Measurements from ENCODE around the gene HHATL. TPM values are rescaled to one million over a fixed set of nuclear protein-coding genes. Genes with fewer than 3 reads are reported as not detected.

The HHATL gene
- 1 to 10 TPM in 2 of 4 donors, under 1 TPM in 2; 0.13 to 5.4 (median 1.2) TPM for polyA plus RNA-seq
- long read RNA-seq, donor 1: 0 reads
- long read RNA-seq, donor 2: 0 reads
- long read RNA-seq, donor 3: 0 reads
- long read RNA-seq, donor 4: 0 reads
- long read RNA-seq, donor 5: 0 reads
- long read RNA-seq, donor 6: 0 reads
- long read RNA-seq, donor 7: 0 reads
- long read RNA-seq, donor 8, partial matches to known transcripts: 0 of 1 reads
- long read RNA-seq, donor 8, other reads (novel, unspliced or antisense): 0 of 1 reads
- long read RNA-seq, donor 9: 0 reads
- long read RNA-seq, donor 10: 0 reads

- Histone ChIP-seq H3K27ac (ENCODE audit: low read depth in 1 of 3, low read length in 2 of 3) (no peak within 1 kb of the TSS), H3K4me1 (ENCODE audit: control insufficient read depth in 3 of 3, insufficient read depth in 2 of 3, low read depth in 1 of 3, low read length in 2 of 3) (no peaks in the 10 kb centered on the region), H3K9me3 (ENCODE audit: control insufficient read depth in 2 of 2, insufficient read depth in 1 of 2, low read depth in 1 of 2, low read length in 1 of 2) (no peaks in the 10 kb centered on the region), H3K36me3 (ENCODE audit: control insufficient read depth in 3 of 3, insufficient read depth in 2 of 3, low read depth in 1 of 3, low read length in 3 of 3) (no peaks in the 10 kb centered on the region), H3K4me3 (ENCODE audit: low read depth in 1 of 3, low read length in 3 of 3) (no peak within 1 kb of the TSS), H3K27me3 (ENCODE audit: control insufficient read depth in 3 of 3, insufficient read depth in 3 of 3, low read length in 3 of 3) (peaks cover 0 to 3% (median 0%) of the 10 kb centered on the region in 3 donors)
- 64 to 80% (median 73%) methylated on average over 20 to 21 of the region's 21 CpGs for WGBS, 3 donors
- FAIRE-seq: no peak
- DNase-seq: no peak
Observed at GRCh38 chr3:42702066-42702951, at the start of gene HHATL. HHATL (minus strand) TSS chr3:42702798; CDS start chr3:42700826, 1,972 bp downstream.

- no peak for DNase-seq
- Histone ChIP-seq H3K4me1 (ENCODE audit: control insufficient read depth in 3 of 3, insufficient read depth in 2 of 3, low read depth in 1 of 3, low read length in 2 of 3) (peaks cover 0 to 11% (median 4%) of the 10 kb centered on the region in 3 donors), H3K36me3 (ENCODE audit: control insufficient read depth in 3 of 3, insufficient read depth in 2 of 3, low read depth in 1 of 3, low read length in 3 of 3) (no peaks in the 10 kb centered on the region), H3K9me3 (ENCODE audit: control insufficient read depth in 2 of 2, insufficient read depth in 1 of 2, low read depth in 1 of 2, low read length in 1 of 2) (peaks cover 0 to under 1% of the 10 kb centered on the region in 2 donors), H3K27me3 (ENCODE audit: control insufficient read depth in 3 of 3, insufficient read depth in 3 of 3, low read length in 3 of 3) (no peaks in the 10 kb centered on the region), H3K27ac (ENCODE audit: low read depth in 1 of 3, low read length in 2 of 3) (no peak overlapping the region), H3K4me3 (ENCODE audit: low read depth in 1 of 3, low read length in 3 of 3) (no peak overlapping the region)
- no peak for FAIRE-seq
- 68 to 75% (median 71%) methylated on average over 8 to 9 of the region's 9 CpGs for WGBS, 3 donors
Observed at GRCh38 chr3:42751609-42752008, 49.0 kb upstream of the HHATL start.

GRCh38 chr3:42750834-42751233, 48.2 kb upstream of the HHATL start:
- Histone ChIP-seq H3K27me3 (ENCODE audit: control insufficient read depth in 3 of 3, insufficient read depth in 3 of 3, low read length in 3 of 3) (no peaks in the 10 kb centered on the region), H3K27ac (ENCODE audit: low read depth in 1 of 3, low read length in 2 of 3) (no peak overlapping the region), H3K4me3 (ENCODE audit: low read depth in 1 of 3, low read length in 3 of 3) (no peak overlapping the region), H3K4me1 (ENCODE audit: control insufficient read depth in 3 of 3, insufficient read depth in 2 of 3, low read depth in 1 of 3, low read length in 2 of 3) (peaks cover 0 to 6% (median 4%) of the 10 kb centered on the region in 3 donors), H3K36me3 (ENCODE audit: control insufficient read depth in 3 of 3, insufficient read depth in 2 of 3, low read depth in 1 of 3, low read length in 3 of 3) (no peaks in the 10 kb centered on the region), H3K9me3 (ENCODE audit: control insufficient read depth in 2 of 2, insufficient read depth in 1 of 2, low read depth in 1 of 2, low read length in 1 of 2) (no peaks in the 10 kb centered on the region)
- DNase-seq (no peak), FAIRE-seq (no peak)
- WGBS, 3 donors: 95 to 96% (median 96%) methylated on average over 7 of the region's 7 CpGs

- Histone ChIP-seq H3K36me3 (ENCODE audit: control insufficient read depth in 3 of 3, insufficient read depth in 2 of 3, low read depth in 1 of 3, low read length in 3 of 3) (no peaks in the 10 kb centered on the region), H3K9me3 (ENCODE audit: control insufficient read depth in 2 of 2, insufficient read depth in 1 of 2, low read depth in 1 of 2, low read length in 1 of 2) (no peaks in the 10 kb centered on the region), H3K4me1 (ENCODE audit: control insufficient read depth in 3 of 3, insufficient read depth in 2 of 3, low read depth in 1 of 3, low read length in 2 of 3) (no peaks in the 10 kb centered on the region), H3K4me3 (ENCODE audit: low read depth in 1 of 3, low read length in 3 of 3) (no peak overlapping the region), H3K27me3 (ENCODE audit: control insufficient read depth in 3 of 3, insufficient read depth in 3 of 3, low read length in 3 of 3) (no peaks in the 10 kb centered on the region), H3K27ac (ENCODE audit: low read depth in 1 of 3, low read length in 2 of 3) (no peak overlapping the region)
- 68 to 78% (median 70%) methylated on average over 10 of the region's 10 CpGs for WGBS, 3 donors
- FAIRE-seq: no peak
- no peak for DNase-seq
Observed at GRCh38 chr3:42749753-42750231, 47.2 kb upstream of the HHATL start.

- no peak overlapping the region for H3K4me3 ChIP-seq (ENCODE audit: low read depth in 1 of 3, low read length in 3 of 3)
- no peak overlapping the region for H3K27ac ChIP-seq (ENCODE audit: low read depth in 1 of 3, low read length in 2 of 3)
- H3K36me3 ChIP-seq (ENCODE audit: control insufficient read depth in 3 of 3, insufficient read depth in 2 of 3, low read depth in 1 of 3, low read length in 3 of 3): no peaks in the 10 kb centered on the region
- no peaks in the 10 kb centered on the region for H3K9me3 ChIP-seq (ENCODE audit: control insufficient read depth in 2 of 2, insufficient read depth in 1 of 2, low read depth in 1 of 2, low read length in 1 of 2)
- DNase-seq: no peak
- FAIRE-seq: no peak
- WGBS, 3 donors: 78 to 88% (median 83%) methylated on average over 10 of the region's 10 CpGs
- no peaks in the 10 kb centered on the region for H3K4me1 ChIP-seq (ENCODE audit: control insufficient read depth in 3 of 3, insufficient read depth in 2 of 3, low read depth in 1 of 3, low read length in 2 of 3)
- no peaks in the 10 kb centered on the region for H3K27me3 ChIP-seq (ENCODE audit: control insufficient read depth in 3 of 3, insufficient read depth in 3 of 3, low read length in 3 of 3)
Observed at GRCh38 chr3:42749025-42749752, 46.6 kb upstream of the HHATL start.

GRCh38 chr3:42747581-42747980, 45.0 kb upstream of the HHATL start:
- Histone ChIP-seq H3K36me3 (ENCODE audit: control insufficient read depth in 3 of 3, insufficient read depth in 2 of 3, low read depth in 1 of 3, low read length in 3 of 3) (no peaks in the 10 kb centered on the region), H3K4me1 (ENCODE audit: control insufficient read depth in 3 of 3, insufficient read depth in 2 of 3, low read depth in 1 of 3, low read length in 2 of 3) (no peaks in the 10 kb centered on the region), H3K27ac (ENCODE audit: low read depth in 1 of 3, low read length in 2 of 3) (no peak overlapping the region), H3K4me3 (ENCODE audit: low read depth in 1 of 3, low read length in 3 of 3) (no peak overlapping the region), H3K9me3 (ENCODE audit: control insufficient read depth in 2 of 2, insufficient read depth in 1 of 2, low read depth in 1 of 2, low read length in 1 of 2) (no peaks in the 10 kb centered on the region), H3K27me3 (ENCODE audit: control insufficient read depth in 3 of 3, insufficient read depth in 3 of 3, low read length in 3 of 3) (no peaks in the 10 kb centered on the region)
- WGBS, 3 donors: 64 to 72% (median 68%) methylated on average over 6 of the region's 6 CpGs
- no peak for DNase-seq
- FAIRE-seq: no peak

- H3K9me3 ChIP-seq (ENCODE audit: control insufficient read depth in 2 of 2, insufficient read depth in 1 of 2, low read depth in 1 of 2, low read length in 1 of 2): no peaks in the 10 kb centered on the region
- no peaks in the 10 kb centered on the region for H3K36me3 ChIP-seq (ENCODE audit: control insufficient read depth in 3 of 3, insufficient read depth in 2 of 3, low read depth in 1 of 3, low read length in 3 of 3)
- DNase-seq (peak in 1 of 2 donors; percentile 16), FAIRE-seq (no peak)
- WGBS, 3 donors: 60 to 72% (median 70%) methylated on average over 11 of the region's 11 CpGs
- no peak overlapping the region for H3K4me3 ChIP-seq (ENCODE audit: low read depth in 1 of 3, low read length in 3 of 3)
- H3K27ac ChIP-seq (ENCODE audit: low read depth in 1 of 3, low read length in 2 of 3): peak overlapping the region in 1 of 3 donors; percentile 39
- no peaks in the 10 kb centered on the region for H3K27me3 ChIP-seq (ENCODE audit: control insufficient read depth in 3 of 3, insufficient read depth in 3 of 3, low read length in 3 of 3)
- H3K4me1 ChIP-seq (ENCODE audit: control insufficient read depth in 3 of 3, insufficient read depth in 2 of 3, low read depth in 1 of 3, low read length in 2 of 3): no peaks in the 10 kb centered on the region
Observed at GRCh38 chr3:42746455-42747450, 44.2 kb upstream of the HHATL start.

All from small intestine (tissue), 16 donors.